Limb (tissue), 2 donors: ENCODE measurements around the gene BLTP2.
"Not testable (repeated sequence)": the region's sequence is repeated elsewhere in the genome, so short reads cannot be mapped to it uniquely, and the experiment has no call there.

ENCODE experiments used
- DNase-seq, 2 donors: peaks; one replicate each; pipeline ENCODE4 v3.0.0-alpha.2; 2016; ENCODE audit errors: extremely low spot score in 2 of 2

Gene BLTP2

GRCh38 chr17:28646039-28646754, 1.2 kb upstream of the BLTP2 start:
- DNase-seq, result no peak

DNA sequence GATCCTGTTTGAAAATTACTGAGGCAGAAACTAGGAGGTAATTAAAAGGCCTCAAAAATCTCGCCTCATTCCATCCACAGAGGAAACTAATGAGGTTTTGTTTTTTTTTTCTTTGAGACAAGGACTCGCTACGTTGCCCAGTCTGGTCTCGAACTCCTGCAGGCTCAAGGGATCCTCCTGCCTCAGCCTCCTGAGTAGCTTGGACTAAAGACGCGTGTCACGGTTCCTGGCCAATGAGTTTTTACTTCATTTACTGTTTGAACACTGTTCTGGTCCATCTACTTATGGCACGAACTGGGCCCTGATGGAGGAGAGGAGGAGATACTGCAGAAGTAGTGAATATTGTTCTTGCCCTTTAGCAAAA, 600 bp upstream of the BLTP2 start:
- no peak for DNase-seq

GRCh38 chr17:28643983-28644786, 773 bp downstream of the BLTP2 start:
- peak in 1 of 2 donors; percentile 38 for DNase-seq

- DNase-seq, result no peak
These were observed 3.4 kb downstream of the BLTP2 start for GRCh38 chr17:28641579-28641978.

DNA sequence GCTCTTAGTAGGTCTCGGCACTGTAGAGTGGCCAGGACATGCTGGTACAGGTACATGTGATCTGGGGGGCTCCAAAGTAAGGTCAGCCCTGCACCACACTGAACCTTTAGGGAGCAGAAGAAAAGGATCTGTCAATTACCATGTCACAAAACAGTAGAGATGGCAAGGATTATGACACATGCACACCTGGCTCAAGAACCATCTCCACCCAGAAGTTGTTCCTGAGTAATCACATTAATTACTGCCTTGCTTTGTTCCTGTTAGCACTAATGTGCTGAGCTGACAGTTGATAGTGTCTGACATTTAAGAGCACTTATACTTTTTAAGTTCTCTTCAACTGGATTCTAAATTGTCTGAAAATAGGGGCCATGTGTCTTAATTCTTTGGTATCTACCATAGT, 9.5 kb downstream of the BLTP2 start:
- DNase-seq, result no peak

- no peak for DNase-seq
These were observed 10.6 kb downstream of the BLTP2 start for GRCh38 chr17:28634206-28634865.

DNA sequence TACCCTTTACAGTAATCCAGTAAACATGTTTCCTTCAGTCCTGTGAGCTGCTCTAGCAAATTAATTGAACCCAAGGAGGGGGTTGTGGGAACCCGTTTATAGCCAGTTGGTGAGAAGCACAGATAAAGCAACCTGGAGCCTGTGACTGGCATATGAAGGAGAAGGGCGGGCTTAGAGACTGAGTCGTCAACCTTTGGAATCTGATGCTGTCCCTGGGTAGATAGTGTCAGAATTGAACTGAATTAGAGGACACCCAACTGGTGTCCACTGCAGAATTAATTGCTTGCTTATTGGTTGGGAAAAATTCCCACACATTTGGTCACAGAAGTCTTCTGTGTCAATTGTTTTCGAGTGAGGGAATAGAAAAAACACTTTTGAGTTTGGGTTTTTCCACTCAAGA, 18.1 kb downstream of the BLTP2 start:
- no peak for DNase-seq

- DNase-seq, result no peak
These were observed 20.8 kb downstream of the BLTP2 start for GRCh38 chr17:28624148-28624547.

GRCh38 chr17:28623696-28624095, 21.3 kb downstream of the BLTP2 start:
- DNase-seq, result no peak

DNA sequence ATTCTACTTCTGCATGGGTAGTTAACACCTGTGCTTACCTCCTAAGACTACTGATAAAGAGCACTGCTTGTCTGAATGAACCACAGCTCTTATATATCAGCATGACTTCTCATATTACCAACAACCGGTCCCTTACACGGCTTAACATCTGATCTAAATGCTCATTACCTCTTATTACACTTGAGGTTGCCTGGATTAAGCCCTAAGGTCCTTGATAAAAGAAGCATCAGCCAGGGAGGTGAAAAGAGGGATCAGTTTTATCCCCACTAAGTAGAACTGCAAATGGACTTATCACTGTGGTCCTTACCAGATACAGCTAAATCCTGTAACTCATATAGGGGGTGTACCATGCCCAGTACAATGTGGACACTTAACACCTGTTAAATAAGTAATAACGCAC, 22.8 kb downstream of the BLTP2 start:
- DNase-seq, result no peak

DNA sequence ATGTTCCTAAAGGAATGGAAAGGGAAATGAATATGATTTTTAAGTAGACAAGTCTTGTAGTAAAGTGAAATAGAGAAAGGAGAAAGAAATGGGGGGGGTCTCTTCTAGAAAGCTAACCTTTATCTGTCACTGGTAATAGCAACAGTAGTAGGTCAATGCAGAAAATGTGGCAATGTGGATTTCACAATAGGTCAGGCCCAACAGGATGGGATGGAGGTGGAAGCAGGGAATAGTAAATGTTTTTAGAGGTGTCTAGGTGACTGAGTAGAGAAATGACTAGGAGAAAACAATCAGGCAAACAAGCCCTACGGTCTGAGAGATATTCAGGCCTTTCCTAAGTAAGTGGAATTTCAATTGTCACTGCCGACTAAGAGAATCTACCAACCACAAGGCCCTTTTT, 24.9 kb downstream of the BLTP2 start:
- no peak for DNase-seq

GRCh38 chr17:28618464-28618863, 26.5 kb downstream of the BLTP2 start:
- DNase-seq, result no peak

DNA sequence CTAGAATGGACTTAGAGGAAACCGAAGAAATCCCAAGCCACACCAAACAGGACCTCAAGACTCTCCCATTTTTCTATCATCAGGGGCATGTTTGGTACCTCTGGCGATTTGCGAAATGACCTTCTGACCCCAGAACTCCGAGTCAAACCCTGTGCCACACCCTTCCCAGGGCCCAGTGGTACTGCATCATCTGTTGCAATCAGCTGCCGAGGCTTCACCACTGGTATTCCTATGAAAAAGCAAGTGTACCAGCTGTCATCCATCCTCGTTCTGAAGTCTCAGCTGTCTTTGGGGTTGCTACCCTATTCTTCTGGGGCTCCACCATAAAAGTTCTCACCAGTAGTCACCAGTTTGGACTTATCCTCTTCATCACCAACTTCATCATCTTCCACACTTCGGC, 28.7 kb downstream of the BLTP2 start:
- no peak for DNase-seq

- no peak for DNase-seq
These were observed 29.6 kb downstream of the BLTP2 start for GRCh38 chr17:28615260-28615940.

DNA sequence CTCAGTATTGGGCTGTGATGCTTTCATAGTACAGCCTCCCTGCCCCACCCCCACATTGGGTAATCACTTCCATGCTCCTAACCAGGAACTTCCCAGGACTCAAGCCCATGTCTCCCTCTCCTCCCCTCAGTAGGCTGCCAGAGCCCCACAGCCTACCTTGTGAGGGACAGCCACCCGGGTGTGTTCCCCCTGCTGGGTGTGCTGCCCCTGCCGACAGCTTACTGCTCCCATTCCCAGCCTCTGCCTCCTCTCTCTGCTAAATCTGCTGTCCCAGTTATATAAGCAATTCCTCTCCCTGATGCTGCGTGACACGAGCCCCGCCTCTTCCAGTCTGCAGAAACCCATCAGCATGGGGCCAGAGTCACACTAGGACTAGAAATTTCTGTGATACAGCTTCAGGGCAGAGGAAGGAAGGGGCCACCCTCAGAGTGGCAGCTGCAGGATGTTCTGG, 31.0 kb downstream of the BLTP2 start, which contains the start of gene RSKR:
RSKR (minus strand) TSS at position 255 of the 451 bp plus-strand sequence; CDS start at position 231, 24 bp downstream.
- no peak for DNase-seq

DNA sequence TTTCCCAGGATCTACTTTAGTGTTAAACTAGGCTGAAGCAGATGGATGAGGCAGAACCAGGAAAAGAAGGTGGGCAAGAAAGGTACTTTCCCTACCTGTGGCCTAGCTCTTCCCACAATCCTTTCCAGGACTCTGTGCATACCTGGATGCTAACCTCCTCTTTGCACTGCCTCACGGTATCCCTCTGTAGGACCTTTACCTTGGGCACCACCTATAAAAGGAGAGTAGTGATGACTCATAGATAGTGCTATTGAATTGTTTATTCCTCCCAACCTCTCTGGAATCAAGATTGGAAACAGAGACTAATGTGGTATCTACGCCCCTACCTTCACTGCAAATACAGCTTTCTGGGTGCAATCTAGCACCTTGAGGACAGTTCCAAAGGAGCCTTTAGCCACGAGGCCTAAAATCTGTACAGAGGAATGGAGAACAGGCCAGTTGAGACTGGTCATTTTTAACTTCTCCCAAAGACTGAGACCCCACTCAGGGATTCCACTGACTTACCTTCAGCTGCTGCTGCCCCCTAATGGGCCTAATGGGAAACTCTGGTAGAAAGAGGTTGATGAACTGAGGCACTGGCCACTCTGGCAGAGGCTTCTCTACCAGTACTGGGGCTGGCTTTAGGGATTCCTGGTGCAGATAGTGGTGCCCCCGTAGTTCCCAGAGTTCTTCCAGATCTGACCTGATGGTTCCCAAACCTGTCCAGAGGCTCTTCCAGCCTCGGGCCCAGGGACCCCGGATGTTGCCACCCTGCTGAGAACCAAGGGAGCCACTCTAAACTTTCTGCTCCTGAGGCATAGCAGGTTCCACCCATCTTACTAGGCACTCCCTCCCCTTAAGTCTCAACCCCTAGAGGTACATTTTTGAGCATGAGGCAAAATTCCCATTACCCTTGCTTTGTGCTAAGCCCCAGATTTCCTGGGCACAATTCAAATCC, 31.8 kb downstream of the BLTP2 start:
- peak; percentile 24 to 49 for DNase-seq

GRCh38 chr17:28612531-28612930, 32.4 kb downstream of the BLTP2 start:
- no peak for DNase-seq

GRCh38 chr17:28610376-28610775, 34.6 kb downstream of the BLTP2 start:
- no peak for DNase-seq

GRCh38 chr17:28604031-28604430, 40.9 kb downstream of the BLTP2 start:
- DNase-seq, result not testable (repeated sequence)
